ENCODE results near the gene PAEP.

PAEP gene

GRCh38 chr9:135614821-135615665, 53.5 kb downstream of the PAEP start:
- CTCF ChIA-PET: interaction anchor here (1.6 kb wide), 1 partner anchor 22 kb away, joined by 3 read pairs; no protein-coding TSS in a partner anchor

GRCh38 chr9:135615666-135616618, 54.4 kb downstream of the PAEP start:
- DNase-seq (ENCODE audit: extremely low spot score): no peak
- ChIA-PET CTCF (interaction anchor here (1.1 kb wide), 1 partner anchor 21 kb away, joined by 3 read pairs; no protein-coding TSS in a partner anchor), POLR2A (no interaction called here)
- no peak for TF ChIP-seq CTCF (IDR thresholded peaks at IDR 0.05; ENCODE audit: control extremely low read depth, extremely low read depth, low read depth, missing control alignments)

More at GRCh38 chr9:135614821-135615665, 53.5 kb downstream of the PAEP start:
- no peak for DNase-seq (ENCODE audit: extremely low spot score)
- POLR2A ChIA-PET: no interaction called here
- no peak for TF ChIP-seq CTCF (IDR thresholded peaks at IDR 0.05; ENCODE audit: control extremely low read depth, extremely low read depth, low read depth, missing control alignments)

Measured in GM10248 (cell line).